Activated T-helper 1 cell treated with Interleukin-2 at 50 U/mL for 16 hours (primary cell): ENCODE results near the gene TFF3.

Source experiments
- DNase-seq: peaks from one replicate; pipeline ENCODE4 v3.0.0-alpha.2; 2020; ENCODE audit warnings: low read depth

The TFF3 gene

GRCh38 chr21:42289926-42290325, 25.3 kb downstream of the TFF3 start:
- no peak for DNase-seq

GRCh38 chr21:42288962-42289361, 26.2 kb downstream of the TFF3 start:
- no peak for DNase-seq

- no peak for DNase-seq
Measured at GRCh38 chr21:42287193-42288083, 27.8 kb downstream of the TFF3 start.

GRCh38 chr21:42286416-42286815, 28.8 kb downstream of the TFF3 start:
- no peak for DNase-seq

DNA sequence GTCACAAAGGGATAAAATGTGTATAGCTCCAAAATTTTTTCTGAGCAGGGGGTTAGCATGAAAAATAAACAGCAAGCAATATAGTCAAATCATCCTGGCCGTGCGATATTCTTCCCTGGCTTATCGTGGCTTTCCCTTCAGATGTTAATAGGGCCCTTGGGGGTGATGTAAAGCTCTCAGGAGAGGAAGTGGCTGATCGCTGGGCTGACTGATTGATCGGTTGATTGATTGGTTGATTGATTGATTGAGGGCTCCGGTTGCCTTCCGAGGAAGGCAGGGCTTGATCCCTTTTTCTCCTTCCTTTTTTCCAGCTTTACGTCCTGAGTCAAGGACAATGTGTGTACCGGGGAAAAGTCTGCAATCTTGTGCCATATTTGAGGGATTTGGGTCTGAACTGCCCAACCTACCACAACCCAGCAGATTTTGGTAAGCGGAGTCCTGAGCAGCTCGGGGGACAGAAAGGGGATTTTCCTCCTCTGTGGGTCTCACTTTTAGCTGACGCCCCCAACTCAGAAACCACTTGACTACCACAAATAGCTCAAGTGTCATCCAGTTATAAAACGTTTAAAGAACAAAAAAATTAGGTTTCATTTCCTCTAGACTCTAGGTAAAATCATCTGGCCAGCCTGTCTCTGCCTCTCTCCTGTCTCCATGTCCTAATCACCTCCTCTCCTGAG, 29.5 kb downstream of the TFF3 start:
- DNase-seq = no peak

DNA sequence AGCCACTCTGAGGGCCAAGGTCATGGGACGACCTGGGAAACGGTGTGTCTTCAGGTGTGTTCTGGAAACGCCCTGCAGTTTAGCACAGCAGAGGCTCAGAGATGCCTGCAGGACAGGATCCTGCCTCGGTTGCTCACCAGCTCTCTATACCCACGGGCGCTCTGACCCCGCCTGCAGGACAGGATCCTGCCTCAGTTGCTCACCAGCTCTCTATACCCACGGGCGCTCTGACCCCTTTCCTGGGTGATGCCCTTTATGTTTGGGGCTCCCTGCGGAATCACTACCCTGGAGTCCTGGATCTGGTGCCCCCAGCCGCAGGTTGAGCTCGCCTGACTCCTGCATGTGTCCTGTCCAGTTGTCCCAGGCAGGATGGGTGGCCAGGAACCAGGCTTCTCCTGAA, 32.5 kb downstream of the TFF3 start:
- no peak for DNase-seq

DNA sequence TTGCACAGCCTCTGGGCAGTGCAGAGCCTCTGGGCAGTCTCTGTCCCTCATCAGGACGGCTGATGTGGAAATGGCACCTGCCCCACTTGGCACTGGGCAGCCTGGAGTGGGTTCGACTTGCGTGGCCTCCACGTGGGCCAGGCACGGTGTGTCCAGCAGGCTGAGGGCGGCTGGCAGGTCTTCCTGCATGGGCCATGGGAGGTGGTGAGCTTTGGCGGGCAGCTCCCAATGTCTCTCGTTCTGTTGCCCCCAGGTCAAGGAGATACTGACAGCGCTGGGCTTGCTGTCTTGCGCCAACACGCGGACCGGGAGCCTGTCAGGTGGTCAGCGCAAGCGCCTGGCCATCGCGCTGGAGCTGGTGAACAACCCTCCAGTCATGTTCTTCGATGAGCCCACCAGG, 33.2 kb downstream of the TFF3 start:
- no peak for DNase-seq

GRCh38 chr21:42281181-42281680, 34.0 kb downstream of the TFF3 start:
- DNase-seq = no peak

- DNase-seq = no peak
Measured at GRCh38 chr21:42280356-42281180, 34.6 kb downstream of the TFF3 start.

- DNase-seq = no peak
Measured at GRCh38 chr21:42279888-42280287, 35.3 kb downstream of the TFF3 start.

GRCh38 chr21:42279341-42279871, 35.8 kb downstream of the TFF3 start:
- DNase-seq = no peak

DNA sequence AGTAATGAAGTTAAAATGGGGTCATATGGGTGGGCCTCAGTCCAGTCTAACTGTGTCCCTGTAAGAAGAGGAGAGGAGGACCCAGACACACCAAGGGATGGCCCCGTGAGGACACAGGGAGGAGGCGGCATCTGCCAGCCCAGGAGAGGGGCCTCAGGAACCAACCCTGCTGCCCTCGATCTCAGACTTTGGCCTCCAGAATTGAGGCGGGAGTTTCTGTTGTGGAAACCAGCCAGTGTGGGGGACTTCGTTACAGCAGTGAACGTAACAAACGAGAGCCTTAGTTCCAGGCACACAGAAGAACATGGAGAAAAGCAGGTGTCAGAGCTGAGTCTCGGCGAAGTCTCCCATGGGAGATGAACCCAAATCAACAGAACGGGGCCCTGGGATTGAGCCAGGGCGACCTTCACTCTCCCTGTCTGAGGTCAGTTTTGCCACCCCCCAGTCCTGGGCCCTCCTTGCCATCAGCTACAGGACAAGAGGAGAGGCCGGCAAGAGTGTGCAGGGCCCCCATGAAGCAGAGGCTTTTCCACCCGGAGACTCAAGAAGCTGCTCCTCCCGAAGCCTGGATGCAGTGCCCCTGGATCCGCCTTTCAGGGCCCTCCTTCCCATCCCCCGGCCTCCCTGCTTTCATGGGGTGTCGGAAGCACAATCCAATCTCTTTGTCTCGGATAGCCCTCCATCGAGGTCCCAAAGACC, 36.6 kb downstream of the TFF3 start:
- DNase-seq = no peak

GRCh38 chr21:42277593-42277992, 37.6 kb downstream of the TFF3 start:
- no peak for DNase-seq

- DNase-seq = no peak
Measured at GRCh38 chr21:42276526-42277154, 38.6 kb downstream of the TFF3 start.

DNA sequence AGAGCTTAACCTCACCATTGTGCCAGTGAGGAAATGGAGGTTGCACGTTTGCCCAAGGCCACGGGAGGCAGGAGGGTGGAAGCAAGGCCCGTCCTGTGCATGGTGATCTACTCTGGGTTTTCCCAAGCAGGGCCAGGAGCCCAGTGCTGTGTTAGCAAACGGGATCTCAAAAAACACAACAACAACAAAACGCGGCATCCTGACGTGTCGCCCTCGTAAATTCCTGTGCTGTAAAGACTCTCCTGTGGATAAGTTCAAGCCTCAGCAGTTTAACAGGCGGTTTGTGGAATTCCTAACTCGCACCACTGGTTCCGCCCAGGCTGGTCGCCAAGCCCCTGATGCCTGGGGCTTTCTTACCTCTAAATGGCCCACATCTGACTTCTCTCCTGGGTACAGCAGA, 39.1 kb downstream of the TFF3 start:
- no peak for DNase-seq

GRCh38 chr21:42272984-42273600, 42.1 kb downstream of the TFF3 start:
- no peak for DNase-seq

DNA sequence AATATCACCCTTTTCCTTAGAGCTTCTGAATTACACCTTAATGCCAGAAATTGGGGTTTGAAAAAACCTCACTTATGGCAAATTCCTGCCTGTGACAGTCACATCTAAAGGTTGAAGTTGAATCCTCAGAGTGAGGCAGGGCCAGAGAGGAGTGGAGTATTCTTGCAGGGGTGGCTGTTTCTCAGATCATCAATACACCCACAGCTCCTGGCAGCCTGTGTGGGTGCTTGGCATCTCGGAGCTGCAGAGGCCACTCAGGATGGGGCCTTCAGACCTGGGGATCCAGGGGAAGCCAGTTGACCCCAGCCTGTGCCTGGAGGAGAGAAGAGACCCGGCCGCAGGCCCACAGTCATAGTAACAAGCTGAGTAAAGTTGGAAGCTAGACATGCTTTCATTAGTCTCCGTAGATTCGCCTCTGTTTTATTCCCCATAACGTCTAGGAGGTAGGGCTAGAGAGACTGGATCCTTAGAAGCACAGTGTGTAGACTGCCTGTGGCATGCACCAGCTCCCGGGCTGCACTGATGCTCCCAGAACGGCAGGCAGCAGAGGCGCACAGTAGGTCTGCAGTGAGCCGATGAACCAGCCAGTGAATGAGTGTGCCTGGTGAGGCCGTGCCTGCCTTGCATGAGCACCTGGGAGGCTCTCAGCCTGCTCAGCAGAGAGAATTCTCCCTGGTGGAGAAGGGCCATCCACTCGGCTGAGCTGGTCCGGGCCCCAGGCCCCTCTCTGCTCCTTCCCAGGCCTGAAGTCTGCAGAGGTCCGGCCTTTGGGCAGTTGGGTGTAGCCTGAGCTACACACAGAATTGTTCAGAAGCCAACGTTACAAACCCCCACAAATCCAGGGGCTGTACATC, 42.9 kb downstream of the TFF3 start:
- DNase-seq = no peak

GRCh38 chr21:42271065-42271464, 44.1 kb downstream of the TFF3 start:
- DNase-seq = no peak

DNA sequence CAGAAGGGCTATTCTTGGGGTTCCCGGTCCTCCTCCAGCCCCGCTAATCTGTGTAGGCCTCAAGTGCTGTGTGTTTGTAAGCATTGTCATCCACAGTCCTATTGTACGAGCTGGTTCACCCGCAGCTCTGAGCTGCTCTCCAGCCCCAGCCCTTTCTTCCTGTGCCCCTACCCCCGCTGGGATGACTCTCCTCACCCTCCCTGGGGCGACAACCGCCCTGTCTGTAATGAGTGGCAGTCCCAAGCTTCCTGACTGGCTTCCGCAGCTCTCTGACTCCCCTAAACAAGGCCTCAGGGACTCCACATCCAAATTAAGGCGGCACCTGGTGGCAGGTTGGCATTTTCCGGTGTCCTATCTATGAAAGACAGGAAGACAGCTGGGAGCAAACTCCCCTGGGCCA, 45.8 kb downstream of the TFF3 start:
- DNase-seq = no peak
